ENCODE measurements around the gene ASIP.

DNA sequence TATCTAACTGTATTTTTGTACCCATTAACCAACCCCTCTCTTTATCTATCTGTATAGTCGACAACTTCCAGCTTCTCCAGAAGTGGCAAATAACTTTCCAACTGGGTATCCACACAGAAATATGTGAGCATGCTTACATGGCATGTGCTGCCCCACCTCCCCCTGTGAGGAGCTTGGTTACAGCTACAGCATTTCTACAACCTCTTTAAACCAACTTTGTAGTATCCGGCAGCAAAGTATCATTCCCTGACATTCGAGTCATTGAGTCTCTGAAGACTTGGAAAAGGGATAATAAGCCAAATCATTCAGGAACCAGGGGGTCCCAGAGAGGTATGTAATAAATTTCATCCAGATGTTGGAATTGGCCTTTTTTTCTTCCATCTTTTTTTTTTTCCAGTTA, 48.2 kb upstream of the ASIP start:
- TF ChIP-seq, protein P1, sequence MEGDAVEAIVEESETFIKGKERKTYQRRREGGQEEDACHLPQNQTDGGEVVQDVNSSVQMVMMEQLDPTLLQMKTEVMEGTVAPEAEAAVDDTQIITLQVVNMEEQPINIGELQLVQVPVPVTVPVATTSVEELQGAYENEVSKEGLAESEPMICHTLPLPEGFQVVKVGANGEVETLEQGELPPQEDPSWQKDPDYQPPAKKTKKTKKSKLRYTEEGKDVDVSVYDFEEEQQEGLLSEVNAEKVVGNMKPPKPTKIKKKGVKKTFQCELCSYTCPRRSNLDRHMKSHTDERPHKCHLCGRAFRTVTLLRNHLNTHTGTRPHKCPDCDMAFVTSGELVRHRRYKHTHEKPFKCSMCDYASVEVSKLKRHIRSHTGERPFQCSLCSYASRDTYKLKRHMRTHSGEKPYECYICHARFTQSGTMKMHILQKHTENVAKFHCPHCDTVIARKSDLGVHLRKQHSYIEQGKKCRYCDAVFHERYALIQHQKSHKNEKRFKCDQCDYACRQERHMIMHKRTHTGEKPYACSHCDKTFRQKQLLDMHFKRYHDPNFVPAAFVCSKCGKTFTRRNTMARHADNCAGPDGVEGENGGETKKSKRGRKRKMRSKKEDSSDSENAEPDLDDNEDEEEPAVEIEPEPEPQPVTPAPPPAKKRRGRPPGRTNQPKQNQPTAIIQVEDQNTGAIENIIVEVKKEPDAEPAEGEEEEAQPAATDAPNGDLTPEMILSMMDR (IDR thresholded peaks at IDR 0.05): no peak
- TF ChIP-seq POLR2A (IDR thresholded peaks at IDR 0.05): no peak

Measured in adrenal gland (tissue), 5 donors.